ENCODE results near the gene TBPL1.

- TF ChIP-seq RAD21 (conservative IDR thresholded peaks at IDR 0.05 in 1 of 2, IDR thresholded peaks at IDR 0.05 in 1 of 2) (no peak), MAFK (IDR thresholded peaks at IDR 0.05; ENCODE audit: partially characterized antibody) (no peak), SREBF2 (IDR thresholded peaks at IDR 0.05) (no peak)
Observed at GRCh38 chr6:133969285-133969920, 16.4 kb downstream of the TBPL1 start.
